SH-SY5Y (cell line): ENCODE measurements around the gene SKAP1.

ENCODE experiments used
- GATA2 ChIP-seq: IDR thresholded peaks from 2 replicates; pipeline ENCODE4 v1.6.1; 2011; ENCODE audit warnings: mild to moderate bottlenecking, low read depth, low read length
- GATA3 ChIP-seq: IDR thresholded peaks from 2 replicates; pipeline ENCODE4 v1.6.1; 2011; ENCODE audit warnings: low read depth, mild to moderate bottlenecking, low read length, moderate library complexity

DNA sequence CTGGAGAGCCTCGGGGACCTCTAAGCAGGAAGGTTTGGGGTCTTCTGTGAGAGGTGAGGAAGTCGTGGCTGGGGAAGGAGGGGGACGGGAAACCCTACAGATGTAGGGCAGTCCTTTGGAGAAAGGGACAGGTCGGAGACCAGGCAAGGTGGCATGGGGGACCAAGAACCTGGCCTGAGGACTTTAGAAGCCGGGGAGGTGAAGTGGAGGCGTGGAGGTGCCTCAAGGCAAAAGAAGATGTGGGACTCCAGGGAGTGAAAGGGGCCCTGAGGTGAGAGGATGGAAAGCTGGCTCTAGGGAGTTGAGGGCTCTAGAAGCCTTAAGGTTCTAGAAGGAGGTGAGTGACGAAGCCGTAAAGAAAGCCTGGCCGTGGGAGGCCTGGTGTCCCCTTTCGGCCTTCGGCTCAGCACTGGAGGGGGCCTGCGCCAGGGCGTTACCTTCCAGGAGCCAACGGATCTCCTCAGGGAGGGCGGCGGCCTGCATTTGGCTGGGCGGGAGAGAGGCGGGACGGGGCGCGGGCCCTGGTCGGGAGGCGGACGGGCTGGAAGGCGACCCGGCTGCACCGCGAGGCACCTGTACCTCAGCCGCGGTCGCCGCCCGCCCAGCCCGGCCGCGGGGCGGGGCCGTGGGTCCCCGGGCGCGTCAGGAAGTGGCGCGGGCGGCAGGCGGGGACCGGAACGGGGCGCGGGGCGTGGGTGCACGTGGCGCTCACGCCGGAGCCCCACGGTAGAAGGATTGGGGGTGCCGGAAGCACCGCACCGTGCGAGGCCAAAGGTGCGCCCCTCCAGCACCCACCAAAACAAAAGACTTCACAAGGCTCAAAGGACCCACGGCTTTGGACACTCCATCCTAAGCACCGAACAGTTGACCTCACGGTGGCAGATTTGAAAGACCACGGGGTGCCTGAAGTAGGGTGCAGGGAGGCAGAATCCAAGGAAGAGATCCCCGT, at the start of gene SKAP1:
- no peak for TF ChIP-seq GATA2
- TF ChIP-seq GATA3: no peak
